ENCODE data around the gene OR2T29.
"Not testable (repeated sequence)": the region's sequence is repeated elsewhere in the genome, so short reads cannot be mapped to it uniquely, and the experiment has no call there.

The OR2T29 gene

GRCh38 chr1:248507773-248508172 is 54.8 kb downstream of the OR2T29 start, which contains the start of gene OR2G6:
TSS of gene OR2G6 (plus strand) at chr1:248508073. CDS start at chr1:248521647, 13,574 bp downstream.
- DNase-seq: not testable (repeated sequence)
